ENCODE results near the gene SOWAHA.
"Not testable (repeated sequence)": the region's sequence is repeated elsewhere in the genome, so short reads cannot be mapped to it uniquely, and the experiment has no call there.

The SOWAHA gene

DNA sequence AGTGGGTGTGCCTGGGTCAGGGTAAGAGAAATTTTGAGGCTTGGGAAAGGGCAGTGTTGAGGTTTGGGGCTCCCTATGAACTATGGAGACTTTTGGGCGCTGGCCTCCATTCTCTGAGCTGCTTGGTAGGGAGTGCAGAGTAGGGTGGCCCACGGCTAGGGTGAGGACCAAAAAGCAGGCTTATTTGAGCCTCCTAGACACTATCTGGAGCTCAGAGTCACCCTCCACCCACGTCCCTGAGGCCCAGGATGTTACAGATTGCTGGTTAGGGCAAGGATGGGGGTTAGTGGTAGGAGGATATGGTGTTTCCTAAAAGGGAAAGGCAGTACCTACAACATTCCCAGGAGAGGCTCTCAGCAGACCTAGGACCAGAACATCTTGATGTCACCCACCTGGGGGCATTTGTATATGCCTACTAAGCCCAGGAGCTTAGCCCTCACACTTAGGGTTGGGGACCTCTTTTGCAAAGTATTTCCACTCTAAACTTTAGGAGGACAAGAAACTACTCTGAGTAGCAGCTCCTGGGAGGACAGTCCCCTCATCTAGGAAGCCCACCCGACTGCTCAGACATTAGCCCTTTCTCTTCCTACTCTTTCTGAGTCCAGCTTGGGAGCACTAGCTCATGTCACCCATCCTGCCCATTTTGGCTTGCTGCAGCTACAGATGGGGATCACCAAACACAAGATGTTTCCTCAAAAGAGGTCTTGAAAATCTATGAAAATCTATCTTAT is 15.0 kb downstream of the SOWAHA start:
- DNase-seq = no peak

DNA sequence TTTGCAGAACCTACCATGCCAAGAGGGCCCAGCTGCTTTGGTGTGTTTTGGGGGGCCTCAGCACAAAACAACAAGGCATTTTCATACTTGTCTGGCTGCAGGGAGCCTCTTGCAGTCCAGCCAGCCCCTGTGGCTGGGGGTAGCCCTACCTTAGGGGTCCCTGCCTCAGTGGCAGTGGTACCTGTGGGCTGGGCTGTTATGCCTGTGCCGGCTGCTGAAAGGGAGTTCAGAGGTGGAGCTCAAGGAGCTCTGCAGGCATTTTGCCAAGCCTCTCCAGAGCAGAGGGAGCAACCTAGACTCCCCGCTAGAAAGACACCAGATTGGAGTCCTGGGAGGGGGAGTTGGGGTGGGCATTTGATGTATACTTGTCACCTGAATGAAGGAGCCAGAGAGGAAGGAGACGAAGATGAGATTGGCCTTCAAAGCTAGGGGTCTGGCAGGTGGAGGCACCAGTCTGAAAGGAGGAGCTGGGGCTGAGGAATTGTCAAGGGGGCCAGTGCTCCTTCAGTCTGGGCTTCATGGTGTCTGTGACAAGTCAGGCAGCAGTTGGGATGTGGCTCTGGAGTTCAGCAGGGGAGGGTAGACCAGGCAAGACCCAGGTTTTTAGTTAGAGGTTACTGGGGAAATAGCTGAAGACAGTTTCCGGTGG is 15.9 kb downstream of the SOWAHA start:
- no peak for DNase-seq

DNA sequence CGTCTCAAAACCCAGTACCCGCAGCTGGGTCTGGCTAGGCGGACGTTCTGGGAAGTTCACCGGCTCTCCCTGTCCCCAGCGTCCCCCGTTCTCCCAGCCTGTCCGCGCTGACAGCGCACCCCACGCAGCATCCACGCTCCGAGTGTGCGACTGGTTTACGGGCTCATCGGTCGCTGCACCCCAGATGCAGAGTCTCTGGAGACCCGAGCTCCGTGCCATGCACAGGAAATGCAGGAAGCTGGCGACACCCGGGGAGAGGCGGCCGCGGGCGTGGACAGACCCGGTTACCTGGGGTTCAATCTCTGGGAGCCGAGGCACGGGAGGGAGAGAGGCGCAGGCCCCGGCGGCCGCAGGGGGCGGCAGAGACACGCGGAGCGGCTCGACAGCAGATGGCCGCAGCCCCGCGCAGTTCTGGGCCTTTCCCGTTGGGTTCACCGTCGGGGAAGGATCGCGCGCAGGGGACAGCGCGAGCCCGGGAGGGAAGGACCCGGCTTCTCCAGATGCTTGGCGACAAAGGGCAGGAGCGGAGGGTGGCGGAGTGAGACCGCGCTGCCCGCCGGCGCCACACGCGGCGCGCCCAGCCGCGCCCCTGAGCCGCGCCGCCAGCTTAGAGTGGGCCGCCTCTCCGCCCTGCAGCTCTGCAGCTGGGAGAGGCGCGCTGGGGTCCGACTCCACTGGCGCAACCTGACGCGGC is 16.8 kb downstream of the SOWAHA start:
- peak; percentile 74 for DNase-seq

DNA sequence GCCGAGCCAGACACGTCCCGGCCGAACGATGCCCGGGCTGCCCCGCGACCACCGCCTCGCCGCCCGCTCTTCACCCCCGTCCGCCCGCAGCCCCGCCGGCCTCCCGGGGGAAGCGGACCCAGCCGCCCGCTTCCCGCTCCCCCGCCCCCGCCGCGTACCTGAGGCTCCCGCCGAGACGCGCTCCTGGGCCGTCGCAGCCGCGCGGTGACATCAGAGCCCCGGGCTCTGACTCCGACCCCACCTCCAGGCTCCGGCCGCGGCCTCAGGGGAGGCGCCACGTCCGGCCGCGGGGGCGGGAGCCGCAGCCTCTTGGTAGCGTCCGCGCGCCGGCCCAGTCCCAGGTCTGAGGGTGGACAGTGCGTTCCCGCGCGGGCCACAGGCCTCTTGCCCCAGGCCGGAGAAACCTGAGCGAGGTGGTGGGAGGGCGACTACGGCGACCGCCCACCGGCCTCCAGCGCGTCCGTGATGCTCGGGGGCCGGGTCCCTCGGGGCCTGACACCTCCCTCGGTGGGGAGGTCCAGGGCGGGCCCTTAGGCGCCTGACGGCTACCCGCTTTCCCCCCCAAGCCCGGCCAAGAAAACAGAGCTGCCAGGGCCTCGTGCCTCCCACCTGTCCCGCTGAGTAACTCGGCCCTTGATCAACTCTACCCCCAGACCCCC is 17.5 kb downstream of the SOWAHA start, which contains the start of gene SHROOM1:
TSS of gene SHROOM1 (minus strand) at position 212 of the 659 bp plus-strand sequence. CDS start 4,507 bp downstream, outside the sequence.
- DNase-seq = no peak

DNA sequence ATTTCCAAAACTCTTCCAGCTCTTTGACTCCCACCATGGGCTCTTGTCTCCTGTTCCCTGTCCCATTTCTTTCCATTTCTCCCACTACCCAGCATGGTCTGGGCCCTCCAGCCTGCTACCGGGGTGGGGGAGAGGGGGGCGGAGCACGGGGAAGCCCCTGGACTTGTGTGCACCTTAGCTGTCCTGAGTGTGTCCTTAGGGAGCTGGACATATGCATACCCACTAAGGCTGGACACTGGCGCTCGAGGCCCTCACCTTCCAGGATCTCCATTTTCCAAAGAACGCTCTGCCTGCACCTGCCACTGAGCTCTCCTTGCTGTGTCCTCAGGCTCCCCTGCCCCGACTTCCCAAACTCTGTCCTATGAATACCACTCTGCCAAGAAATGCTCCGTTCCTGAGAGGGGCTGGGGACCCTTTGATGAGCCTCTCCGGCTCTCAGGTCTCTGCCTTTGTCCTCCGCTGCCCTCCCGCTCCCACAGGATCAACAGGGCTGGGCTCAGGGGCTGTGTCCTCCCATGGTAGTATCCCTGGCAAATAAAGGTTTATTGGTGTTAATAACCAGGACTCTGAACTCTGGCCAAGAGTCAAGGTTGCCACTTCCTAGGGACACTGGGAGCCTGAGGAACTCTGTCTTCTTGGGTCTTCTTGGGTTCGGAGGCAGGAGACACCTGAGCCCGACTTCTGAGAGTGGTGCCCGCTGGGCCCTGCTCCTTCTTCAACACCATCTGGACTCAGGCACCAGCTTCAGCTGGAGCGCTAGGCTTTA is 18.2 kb downstream of the SOWAHA start:
- DNase-seq = no peak

DNA sequence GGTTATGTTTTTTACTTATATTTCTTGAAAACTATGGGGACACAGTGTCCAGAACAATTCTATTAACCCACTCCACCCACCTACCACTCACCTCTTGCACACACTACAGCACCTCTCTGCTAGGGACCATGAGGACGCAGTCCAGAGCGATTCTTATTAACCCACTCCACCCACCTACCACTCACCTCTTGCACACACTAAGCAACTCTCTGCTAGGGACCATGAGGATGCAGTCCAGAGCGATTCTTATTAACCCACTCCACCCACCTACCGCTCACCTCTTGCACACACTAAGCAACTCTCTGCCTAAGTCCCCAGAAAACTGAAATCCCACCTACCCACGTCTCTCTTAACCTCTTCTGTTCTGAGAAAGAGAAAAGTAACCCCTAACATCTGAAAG is 19.5 kb downstream of the SOWAHA start:
- no peak for DNase-seq

DNA sequence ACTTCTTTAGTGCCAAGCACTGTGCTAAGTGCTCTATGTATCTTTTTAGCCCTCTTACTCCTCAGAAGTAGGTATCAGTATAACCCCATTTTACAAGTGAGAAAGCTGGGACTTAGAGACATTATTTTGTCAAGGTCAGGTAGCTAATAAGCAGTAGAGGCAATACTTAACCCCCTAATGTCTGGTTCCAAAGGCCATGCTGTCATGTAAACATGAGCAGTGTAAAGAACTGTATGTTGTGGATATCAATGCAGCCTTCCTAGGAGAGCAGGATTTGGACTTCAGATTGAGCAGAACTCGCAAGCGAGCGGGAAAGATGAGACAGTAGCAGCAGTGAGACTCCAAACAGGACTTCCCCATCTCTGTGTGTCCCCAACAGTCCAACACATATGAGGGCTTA is 21.0 kb downstream of the SOWAHA start:
- no peak for DNase-seq

DNA sequence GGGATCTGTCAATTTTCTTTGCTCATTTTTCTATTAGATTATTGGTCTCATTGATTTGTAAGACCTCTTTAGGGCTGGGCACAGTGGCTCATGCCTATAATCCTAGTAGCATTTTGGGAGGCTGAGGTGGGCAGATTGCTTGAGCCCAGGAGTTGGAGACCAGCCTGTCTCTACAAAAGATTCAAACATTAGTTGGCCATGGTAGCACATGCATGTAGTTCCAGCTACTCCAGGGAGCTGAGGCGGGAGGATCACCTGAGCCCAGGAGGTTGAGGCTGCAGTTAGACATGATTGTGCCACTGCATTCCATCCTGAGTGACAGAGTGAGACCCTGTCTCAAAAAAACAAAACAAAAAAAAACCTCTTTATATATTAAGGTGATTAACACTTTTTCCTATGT is 23.8 kb downstream of the SOWAHA start:
- no peak for DNase-seq

DNA sequence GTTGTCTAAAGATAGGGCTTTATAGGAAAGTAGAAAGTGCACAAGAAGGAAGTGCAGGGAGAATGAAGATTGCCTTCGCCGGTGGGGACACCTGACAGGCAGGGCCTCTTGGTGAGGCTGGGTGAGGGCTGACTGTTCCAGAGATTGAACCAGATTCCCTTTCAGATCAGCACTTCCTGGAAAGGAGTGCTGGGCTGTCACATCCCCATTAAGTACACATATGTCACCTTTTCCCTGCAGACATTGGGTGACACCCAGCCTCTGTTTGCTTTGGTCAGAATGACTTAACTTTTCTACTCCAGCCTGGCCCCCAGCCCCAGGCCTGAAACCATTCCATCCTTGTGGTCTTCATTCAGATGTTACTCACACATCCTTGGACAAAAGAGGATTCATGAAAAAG is 24.8 kb downstream of the SOWAHA start:
- DNase-seq = no peak

DNA sequence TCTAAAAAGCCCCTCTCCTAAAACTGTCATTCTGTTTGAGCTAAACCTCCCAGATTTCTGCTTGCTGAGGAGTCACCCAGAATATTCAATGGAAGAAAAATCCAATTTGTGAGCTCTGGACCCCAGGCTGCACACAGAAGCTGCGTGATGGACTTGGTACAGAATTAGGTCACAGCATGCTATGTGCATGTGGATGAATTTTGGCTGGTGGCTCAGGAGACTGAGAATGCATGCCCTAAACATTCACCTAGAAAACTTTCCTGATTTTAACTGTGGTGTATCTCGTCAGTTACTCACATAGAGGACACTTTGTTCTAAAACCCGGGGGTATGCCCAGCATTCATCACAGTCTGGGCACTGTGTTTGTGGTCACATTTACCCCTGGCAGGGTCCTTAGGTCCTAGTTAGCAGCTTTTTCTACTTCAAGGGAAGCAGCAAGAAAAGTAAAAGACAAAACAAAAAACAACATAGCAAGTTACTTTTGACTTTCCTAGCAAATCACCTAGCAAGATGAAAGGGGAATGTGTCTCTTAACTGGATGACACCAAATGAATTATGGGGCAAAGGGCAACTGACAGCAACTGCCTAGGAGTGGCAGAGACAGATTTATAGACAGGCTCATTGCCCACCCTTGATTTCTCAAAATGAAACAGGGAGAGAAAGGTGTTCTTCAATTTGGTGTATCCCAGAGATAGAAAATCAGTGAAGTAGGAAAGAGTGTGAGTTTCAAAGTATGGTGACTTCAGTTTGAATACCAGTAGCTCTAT is 25.6 kb downstream of the SOWAHA start:
- DNase-seq = no peak

DNA sequence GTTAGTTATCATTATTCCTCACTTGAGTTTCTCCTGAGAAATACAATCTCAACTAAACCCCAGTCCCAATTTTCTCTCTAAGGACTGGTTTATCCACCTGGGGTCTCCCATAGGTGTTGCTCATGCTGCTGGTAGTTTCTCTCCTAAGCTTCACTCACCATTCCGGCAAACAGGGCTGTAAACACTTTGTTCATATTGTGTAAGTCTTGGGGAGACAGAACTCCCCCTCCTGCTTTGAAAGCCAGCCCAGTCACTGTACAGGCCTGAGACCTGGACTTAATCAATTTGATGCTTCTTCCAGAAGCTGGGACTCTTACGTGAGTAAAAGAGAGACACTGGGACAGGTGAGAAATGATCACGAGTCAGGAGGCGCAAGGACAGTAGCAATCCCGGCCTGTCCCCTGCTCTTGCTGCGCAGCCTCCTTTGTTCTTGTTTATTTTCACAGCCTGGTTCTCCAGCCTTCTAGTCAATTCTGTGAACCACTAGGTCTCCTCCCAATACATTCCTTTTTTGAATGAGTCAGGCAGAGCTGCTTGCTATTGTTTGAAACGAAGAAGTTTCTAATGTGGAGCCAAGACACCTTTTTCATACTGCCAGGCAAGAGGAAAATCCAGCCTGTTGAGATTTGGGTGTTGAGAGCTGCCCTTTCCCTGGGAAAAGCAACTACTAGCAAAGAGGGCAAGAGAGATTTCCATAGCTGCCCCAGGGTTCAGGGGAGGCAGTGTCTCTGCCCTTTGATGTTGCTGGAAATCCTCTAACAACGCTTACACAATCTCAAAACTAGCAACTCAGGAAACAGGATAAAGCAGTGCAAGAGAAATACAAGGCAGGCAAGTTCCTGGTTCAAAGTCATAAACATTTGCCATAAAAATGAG is 26.6 kb downstream of the SOWAHA start:
- DNase-seq = no peak

DNA sequence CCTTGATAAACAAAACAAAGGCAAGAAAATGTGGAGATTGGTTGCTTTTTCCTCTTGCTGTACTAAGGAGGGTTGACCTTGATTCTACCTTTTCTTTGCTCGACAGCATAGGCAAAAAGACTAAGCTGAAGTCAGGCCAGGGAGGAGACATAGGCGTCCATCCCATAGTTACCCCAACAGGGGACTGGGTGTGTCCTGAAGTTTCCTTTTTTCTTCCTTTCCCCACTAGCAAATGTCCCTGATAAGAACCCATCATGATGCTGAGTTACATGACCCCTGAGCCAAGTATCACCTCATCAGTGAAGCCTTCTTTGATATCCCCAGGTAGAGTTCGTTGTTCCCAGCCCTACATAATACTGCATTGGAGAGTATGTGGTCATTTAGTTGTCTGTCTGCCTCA is 27.2 kb downstream of the SOWAHA start:
- DNase-seq = no peak

DNA sequence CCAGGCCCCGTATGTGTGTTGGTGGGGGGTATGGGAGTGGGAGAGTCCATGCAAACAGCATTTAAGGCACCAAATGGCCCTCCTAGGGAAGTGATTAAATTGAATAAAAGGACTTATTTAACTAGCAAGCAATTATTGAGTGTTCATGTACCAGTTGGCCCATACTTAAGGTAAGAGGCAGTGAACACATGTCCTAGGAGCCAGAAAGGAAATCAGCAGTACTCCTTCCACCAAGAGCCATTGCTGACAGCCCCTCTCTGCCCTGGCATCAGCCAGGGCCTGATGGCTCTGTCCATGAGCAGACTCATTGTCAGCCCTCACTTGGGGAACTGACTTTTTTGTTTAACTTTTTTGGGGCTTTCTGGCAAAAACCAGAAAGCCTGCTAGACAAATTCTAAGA is 27.8 kb downstream of the SOWAHA start:
- no peak for DNase-seq

DNA sequence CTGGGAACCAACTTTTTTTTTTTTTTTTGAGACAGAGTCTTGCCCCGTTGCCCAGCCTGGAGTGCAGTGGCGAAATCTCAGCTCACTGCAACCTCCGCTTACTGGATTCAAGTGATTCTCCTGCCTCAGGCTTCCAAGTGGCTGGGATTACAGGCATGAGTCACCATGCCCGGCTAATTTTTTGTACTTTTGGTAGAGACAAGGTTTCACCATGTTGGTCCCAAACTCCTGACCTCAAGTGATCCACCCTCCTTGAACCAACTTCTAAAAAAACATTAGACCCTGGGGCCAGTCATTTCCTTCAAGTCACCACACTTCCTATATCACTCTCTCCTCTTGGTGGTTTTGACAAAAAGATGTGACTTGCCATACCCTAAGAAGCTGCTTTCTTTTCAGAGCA is 28.2 kb downstream of the SOWAHA start:
- DNase-seq = no peak

DNA sequence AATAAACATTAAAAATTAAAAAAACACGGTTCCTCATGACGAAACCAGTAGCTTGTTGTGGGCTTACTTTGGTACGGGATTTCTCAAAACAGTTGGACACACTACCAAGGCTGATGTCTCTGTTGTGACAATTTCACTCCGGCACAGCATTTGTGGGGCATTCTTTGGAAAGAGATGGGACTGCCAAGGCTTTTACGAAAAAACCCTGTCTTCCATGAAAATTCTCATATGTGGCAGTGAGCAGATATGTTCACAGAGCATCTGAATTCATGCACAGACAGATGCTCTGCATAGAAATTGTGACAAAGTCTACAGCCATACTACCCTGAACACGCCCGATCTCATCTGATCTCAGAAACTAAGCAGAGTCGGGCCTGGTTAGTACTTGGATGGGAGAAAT is 35.2 kb downstream of the SOWAHA start:
- no peak for DNase-seq

DNA sequence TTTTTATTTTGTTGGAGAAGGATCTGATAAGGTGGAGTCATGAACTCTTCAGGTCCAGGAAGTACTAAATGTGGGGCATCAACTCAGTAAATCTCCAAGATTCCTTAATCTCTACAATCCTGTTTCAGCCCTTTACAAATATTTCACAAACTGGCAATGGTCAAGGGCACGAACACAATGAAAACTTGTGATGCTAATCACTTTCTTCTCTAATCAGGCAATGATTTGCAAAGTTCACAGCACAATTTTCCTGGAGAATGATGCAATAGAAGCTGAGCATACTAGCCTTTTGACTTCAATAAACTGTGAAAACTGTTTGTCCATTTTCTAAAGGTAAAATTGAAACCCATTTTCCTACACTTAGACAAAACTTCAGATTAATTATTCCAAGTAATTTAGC is 36.2 kb downstream of the SOWAHA start:
- no peak for DNase-seq

DNA sequence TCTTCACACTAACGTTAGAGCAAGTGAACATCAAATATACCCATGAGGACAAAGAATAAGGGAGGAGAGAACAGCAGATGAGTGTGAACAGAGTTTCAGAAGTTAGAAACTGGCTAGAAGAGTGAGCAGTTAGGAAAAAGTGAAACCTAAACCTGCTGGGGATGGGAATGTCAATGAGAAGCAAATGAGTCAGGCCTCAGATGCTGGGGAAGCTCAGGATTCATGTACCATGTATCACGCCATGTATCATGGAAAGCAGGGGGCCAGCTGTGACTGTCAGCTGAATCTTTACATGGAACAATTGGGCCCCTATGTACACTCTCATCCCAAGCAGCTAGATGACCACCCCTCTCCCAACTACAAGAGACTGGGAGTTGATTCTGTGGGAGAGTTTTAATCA is 37.0 kb downstream of the SOWAHA start:
- no peak for DNase-seq

DNA sequence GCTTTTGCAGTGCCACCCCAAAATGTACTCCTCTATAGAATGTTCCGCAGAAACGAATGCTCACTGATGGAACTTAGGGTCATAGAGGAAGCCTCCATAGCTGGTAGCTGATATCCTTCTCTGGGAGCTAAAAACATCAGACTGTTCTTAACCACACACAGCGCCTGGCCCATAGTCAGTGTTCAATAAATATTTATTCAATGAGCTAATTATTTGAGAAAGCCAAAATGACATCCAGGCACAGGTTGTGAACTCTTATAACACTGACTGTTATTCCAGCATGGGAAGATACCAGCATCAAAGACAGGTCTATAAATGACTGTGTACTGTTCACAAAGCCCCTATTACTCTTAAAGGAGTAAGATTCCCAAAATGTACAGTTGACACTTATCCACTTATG is 40.2 kb downstream of the SOWAHA start:
- DNase-seq = no peak

DNA sequence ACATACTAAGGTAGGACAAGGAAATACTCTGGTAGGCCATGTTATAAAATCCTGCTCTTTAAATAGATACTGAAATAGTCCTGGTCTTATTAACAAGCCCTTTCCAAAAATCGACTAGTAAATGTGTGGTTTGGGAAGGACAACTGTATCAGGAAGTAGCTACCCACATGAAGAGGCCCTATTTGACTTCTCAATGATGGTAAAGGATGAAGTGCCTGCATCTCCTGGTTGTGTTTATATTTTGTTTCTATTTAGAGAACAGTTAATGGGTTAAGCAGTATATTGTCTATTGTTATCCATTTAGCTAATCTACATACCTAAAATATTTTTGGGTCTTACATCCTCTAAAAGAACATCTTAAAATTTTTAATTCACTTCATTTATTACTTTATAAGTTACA is 40.7 kb downstream of the SOWAHA start:
- DNase-seq = no peak

DNA sequence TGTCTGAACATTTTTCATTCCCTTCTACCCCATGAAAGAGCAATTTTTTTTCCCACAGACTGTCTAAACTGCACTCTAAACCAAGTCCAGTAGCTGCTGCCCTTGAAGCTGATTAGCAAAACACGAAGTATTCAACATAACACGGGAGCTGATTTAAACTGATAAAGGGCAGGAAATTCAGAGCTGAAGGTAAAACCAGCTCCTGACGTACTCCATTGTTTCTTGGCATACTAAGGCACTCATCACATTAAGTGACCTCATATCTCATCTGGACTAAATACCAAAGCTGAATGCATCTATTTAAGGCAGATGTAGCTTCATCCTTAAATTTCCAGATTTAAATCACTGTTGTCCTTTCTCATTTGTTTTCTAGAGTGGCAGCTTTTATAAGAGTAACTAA is 41.2 kb downstream of the SOWAHA start:
- DNase-seq = no peak

DNA sequence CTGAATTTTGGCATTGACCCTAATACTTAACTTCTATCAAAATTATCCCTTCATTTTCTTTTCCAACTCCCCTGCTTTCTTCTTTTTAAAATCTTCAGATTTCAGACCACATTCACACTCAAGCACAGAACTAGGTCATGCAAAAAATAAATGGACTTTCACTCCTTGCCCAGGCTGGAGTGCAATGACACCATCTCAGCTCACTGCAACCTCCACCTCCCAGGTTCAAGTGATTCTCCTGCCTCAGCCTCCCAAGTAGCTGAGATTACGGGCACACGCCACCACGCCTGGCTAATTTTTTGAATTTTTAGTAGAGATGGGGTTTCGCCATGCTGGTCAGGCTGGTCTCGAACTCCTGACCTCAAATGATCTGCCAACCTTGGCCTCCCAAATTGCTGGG is 41.9 kb downstream of the SOWAHA start:
- DNase-seq = not testable (repeated sequence)

Data from CD4-positive, alpha-beta T cell treated with Interleukin-12 subunit alpha and Interleukin-12 subunit beta, for 1 hour (primary cell).